HepG2 (cell line): ENCODE results near the gene SLC7A8. TPM values are rescaled to one million over a fixed set of nuclear protein-coding genes. Genes with fewer than 3 reads are reported as not detected.

Experiments used
- HMG20B ChIP-seq: conservative IDR thresholded peaks from 2 replicates; pipeline ENCODE4 v1.6.1; 2016; ENCODE audit warnings: missing genetic modification reagents, missing compliant biosample characterization
- MTF1 ChIP-seq: sonication (generic); formaldehyde crosslinking; IDR thresholded peaks from 2 replicates; pipeline ENCODE4 v1.5.0; 2020; ENCODE audit warnings: missing genetic modification reagents
- NFKB2 ChIP-seq: sonication (generic); formaldehyde crosslinking; IDR thresholded peaks from 2 replicates; pipeline ENCODE4 v1.4.0; 2020; ENCODE audit warnings: missing genetic modification reagents, borderline replicate concordance
- NFYC ChIP-seq: IDR thresholded peaks from 2 replicates; pipeline ENCODE4 v1.6.1; 2016; ENCODE audit warnings: missing genetic modification reagents, missing compliant biosample characterization
- PATZ1 ChIP-seq: sonication (generic); formaldehyde crosslinking; IDR thresholded peaks from 2 replicates; pipeline ENCODE4 v1.4.0; 2020; ENCODE audit warnings: missing genetic modification reagents
- RAD21 ChIP-seq: fragments of 450-650 bp; formaldehyde crosslinking; IDR thresholded peaks from 2 replicates; pipeline ENCODE4 v1.5.0; 2020; ENCODE audit warnings: mild to moderate bottlenecking
- RARA ChIP-seq: IDR thresholded peaks from 2 replicates; pipeline ENCODE4 v1.6.1; 2016; ENCODE audit warnings: missing genetic modification reagents, missing compliant biosample characterization
- SKIL ChIP-seq: sonication (generic); formaldehyde crosslinking; IDR thresholded peaks from 2 replicates; pipeline ENCODE4 v1.8.0; 2022; ENCODE audit warnings: missing genetic modification reagents, mild to moderate bottlenecking, moderate library complexity, borderline replicate concordance
- SMAD3 ChIP-seq: sonication (generic); formaldehyde crosslinking; IDR thresholded peaks from 2 replicates; pipeline ENCODE4 v1.4.0; 2020; ENCODE audit warnings: missing genetic modification reagents
- THAP8 ChIP-seq: sonication (generic); formaldehyde crosslinking; IDR thresholded peaks from 2 replicates; pipeline ENCODE4 v1.5.1; 2020; ENCODE audit warnings: missing genetic modification reagents, mild to moderate bottlenecking, borderline replicate concordance
- UBTF ChIP-seq: sonication (generic); formaldehyde crosslinking; IDR thresholded peaks from 2 replicates; pipeline ENCODE4 v1.4.0; 2020; ENCODE audit warnings: mild to moderate bottlenecking, missing genetic modification reagents
- YEATS4 ChIP-seq: sonication (generic); formaldehyde crosslinking; IDR thresholded peaks from 2 replicates; pipeline ENCODE4 v1.4.0; 2020; ENCODE audit warnings: missing genetic modification reagents, borderline replicate concordance
- YY1 ChIP-seq: IDR thresholded peaks from 2 replicates; pipeline ENCODE4 v1.6.1; 2011; ENCODE audit warnings: low read length, low read depth, moderate library complexity, mild to moderate bottlenecking; ENCODE audit not compliant: insufficient read depth, insufficient replicate concordance
- ZBTB7A ChIP-seq: sonication (generic); formaldehyde crosslinking; IDR thresholded peaks from 2 replicates; pipeline ENCODE4 v1.8.0; 2022; ENCODE audit warnings: mild to moderate bottlenecking, missing genetic modification reagents
- ZMYM4 ChIP-seq: sonication (generic); formaldehyde crosslinking; IDR thresholded peaks from 2 replicates; pipeline ENCODE4 v1.8.1; 2023; ENCODE audit warnings: mild to moderate bottlenecking, missing genetic modification reagents
- ZNF205 ChIP-seq: IDR thresholded peaks from 2 replicates; pipeline ENCODE4 v1.6.1; 2018; ENCODE audit warnings: missing biosample characterization, missing genetic modification reagents
- ZNF292 ChIP-seq: sonication (generic); formaldehyde crosslinking; IDR thresholded peaks from 2 replicates; pipeline ENCODE4 v1.8.1; 2022; ENCODE audit warnings: mild to moderate bottlenecking, low read depth, missing genetic modification reagents, borderline replicate concordance
- ZNF678 ChIP-seq: sonication (generic); formaldehyde crosslinking; IDR thresholded peaks from 2 replicates; pipeline ENCODE4 v1.4.0; 2020; ENCODE audit warnings: mild to moderate bottlenecking, missing genetic modification reagents
- ZNF710 ChIP-seq: sonication (generic); formaldehyde crosslinking; IDR thresholded peaks from 2 replicates; pipeline ENCODE4 v1.5.0; 2020; ENCODE audit warnings: mild to moderate bottlenecking, missing genetic modification reagents, borderline replicate concordance
- ZSCAN12 ChIP-seq: sonication (generic); formaldehyde crosslinking; IDR thresholded peaks from 2 replicates; pipeline ENCODE4 v1.9.0; 2021; ENCODE audit warnings: mild to moderate bottlenecking, missing genetic modification reagents
- ZSCAN25 ChIP-seq: sonication (generic); formaldehyde crosslinking; IDR thresholded peaks from 2 replicates; pipeline ENCODE4 v1.8.0; 2022; ENCODE audit warnings: mild to moderate bottlenecking, missing genetic modification reagents
- ZSCAN9 ChIP-seq: IDR thresholded peaks from 2 replicates; pipeline ENCODE4 v1.6.1; 2016; ENCODE audit warnings: borderline replicate concordance
- polyA plus RNA-seq, 8 experiments: library from polyadenylated mRNA; depleted of rRNA in 3 of 8; stranded (reverse) in 7 of 8; unstranded in 1 of 8; fragments of >200 nt; fragmentation: Illumina TruSeq in 4 of 8; extraction: Trizol in 4 of 8; gene quantifications; 2 replicates each; pipeline versions ENCODE4 v1.2.1 to v1.2.3, GENCODE V29; 2011 to 2016; ENCODE audit warnings: low read depth in 4 of 8, missing spikeins in 1 of 8, mixed read lengths in 1 of 8; ENCODE audit not compliant: insufficient read depth in 1 of 8
- total RNA-seq, 5 experiments: library from RNA; depleted of rRNA; stranded (reverse); fragments of >200 nt; fragmentation: Illumina TruSeq; extraction: Trizol; gene quantifications; 2 replicates each; pipeline ENCODE4 v1.2.3, GENCODE V29; 2016; ENCODE audit warnings: low read depth in 1 of 5

Gene SLC7A8
- total and polyA plus RNA-seq, 2 of the 13 experiments (the other 11 are each of a cell fraction or from before 2014, with no cell fraction given): 0.25 TPM; not detected in 1

GRCh38 chr14:23094666-23095195, 88.7 kb downstream of the SLC7A8 start, which contains the start of gene ACIN1 (continued):
- TF ChIP-seq ZNF678 (CRISPR knock-in tag) (peak; percentile 99), ZSCAN9 (CRISPR knock-in tag) (peak; percentile 72; the same call in 1 of the 2 replicates), ZMYM4 (peak; percentile 93), THAP8 (0 out of 2 replicates have a peak, but pooled peaks have one; percentile 23), ZBTB7A (CRISPR knock-in tag) (no peak; the same call in none of the 2 replicates), SMAD3 (CRISPR knock-in tag) (no peak; the same call in 1 of the 2 replicates), SKIL (CRISPR knock-in tag) (no peak), MTF1 (CRISPR knock-in tag) (no peak), PATZ1 (CRISPR knock-in tag) (peak; percentile 5; the same call in 1 of the 2 replicates), YY1 (peak; percentile 98), HMG20B (CRISPR knock-in tag) (no peak), NFYC (CRISPR knock-in tag) (no peak), UBTF (CRISPR knock-in tag) (peak; percentile 99), ZSCAN12 (CRISPR knock-in tag) (peak; percentile 77), YEATS4 (peak; percentile 90), ZSCAN25 (peak; percentile 91), RARA (CRISPR knock-in tag) (peak; percentile 20), RAD21 (CRISPR knock-in tag) (peak; percentile 88), NFKB2 (CRISPR knock-in tag) (peak; percentile 98), ZNF205 (CRISPR knock-in tag) (peak; percentile 89), ZNF710 (CRISPR knock-in tag) (peak; percentile 86), ZNF292 (CRISPR knock-in tag) (peak; percentile 86)
